ELF-1 (cell line): Measurements from ENCODE around the gene NUP50.

Experiments used
- DNase-seq: peaks from one replicate; pipeline ENCODE4 v3.0.0-alpha.2; 2016; ENCODE audit warnings: low read depth, low spot score

NUP50 gene

GRCh38 chr22:45194686-45195085 lies 31.0 kb downstream of the NUP50 start:
- no peak for DNase-seq

- no peak for DNase-seq
Measured at GRCh38 chr22:45195616-45196015, 31.9 kb downstream of the NUP50 start.

GRCh38 chr22:45196308-45196707 lies 32.6 kb downstream of the NUP50 start:
- no peak for DNase-seq

GRCh38 chr22:45196926-45197605 lies 33.3 kb downstream of the NUP50 start:
- no peak for DNase-seq

- DNase-seq, result peak; percentile 37
Measured at GRCh38 chr22:45197606-45198462, 34.1 kb downstream of the NUP50 start.

GRCh38 chr22:45198463-45198795 lies 34.7 kb downstream of the NUP50 start:
- no peak for DNase-seq

GRCh38 chr22:45199723-45200122 lies 36.0 kb downstream of the NUP50 start:
- no peak for DNase-seq

- no peak for DNase-seq
Measured at GRCh38 chr22:45200230-45200629, 36.5 kb downstream of the NUP50 start.

- peak; percentile 88 for DNase-seq
Measured at GRCh38 chr22:45200860-45201511, 37.3 kb downstream of the NUP50 start.

- peak; percentile 54 for DNase-seq
Measured at GRCh38 chr22:45201678-45202332, 38.1 kb downstream of the NUP50 start.

GRCh38 chr22:45202333-45203149 lies 38.8 kb downstream of the NUP50 start:
- no peak for DNase-seq

- no peak for DNase-seq
Measured at GRCh38 chr22:45203150-45203951, 39.6 kb downstream of the NUP50 start.

- no peak for DNase-seq
Measured at GRCh38 chr22:45204241-45204640, 40.5 kb downstream of the NUP50 start.

GRCh38 chr22:45204819-45205218 lies 41.1 kb downstream of the NUP50 start:
- DNase-seq, result no peak

GRCh38 chr22:45205276-45205925 lies 41.7 kb downstream of the NUP50 start:
- DNase-seq, result no peak

- DNase-seq, result no peak
Measured at GRCh38 chr22:45206233-45206632, 42.5 kb downstream of the NUP50 start.

- DNase-seq, result no peak
Measured at GRCh38 chr22:45207533-45207932, 43.8 kb downstream of the NUP50 start.

GRCh38 chr22:45207981-45208664 lies 44.4 kb downstream of the NUP50 start:
- peak; percentile 39 for DNase-seq

- no peak for DNase-seq
Measured at GRCh38 chr22:45208696-45208992, 44.9 kb downstream of the NUP50 start.
